GM18867 (cell line): Measurements from ENCODE around the gene HRNR.
"Not testable (repeated sequence)": the region's sequence is repeated elsewhere in the genome, so short reads cannot be mapped to it uniquely, and the experiment has no call there.

ENCODE experiments used
- ATAC-seq: cut with Tn5 transposase; IDR thresholded peaks from one replicate; pipeline ENCODE4 v1.9.1; 2021; ENCODE audit warnings: mild to moderate bottlenecking, moderate library complexity; ENCODE audit not compliant: unreplicated experiment

The HRNR gene

DNA sequence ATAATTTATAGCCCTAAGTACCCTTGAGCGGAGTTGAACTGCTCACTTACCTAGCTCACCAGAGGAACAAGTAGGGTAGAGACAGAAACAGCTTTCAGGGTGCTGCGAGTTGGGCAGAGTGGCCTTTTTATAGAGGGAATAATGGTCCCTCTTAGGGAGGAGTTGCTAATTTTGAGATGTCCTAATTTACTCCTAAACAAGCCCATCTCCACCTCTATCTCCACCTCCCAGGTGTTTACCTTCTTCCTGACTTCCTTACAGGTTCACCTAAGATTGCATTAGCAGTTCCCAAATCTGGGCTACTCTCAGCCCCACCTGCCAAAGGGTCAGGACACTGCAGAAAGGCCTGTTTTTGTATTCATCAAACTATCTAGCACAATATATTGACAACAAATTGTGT, at the start of gene HRNR:
Gene HRNR (minus strand): TSS at position 101 of the 400 bp plus-strand sequence. CDS start 940 bp downstream, outside the sequence.
- ATAC-seq: no peak

DNA sequence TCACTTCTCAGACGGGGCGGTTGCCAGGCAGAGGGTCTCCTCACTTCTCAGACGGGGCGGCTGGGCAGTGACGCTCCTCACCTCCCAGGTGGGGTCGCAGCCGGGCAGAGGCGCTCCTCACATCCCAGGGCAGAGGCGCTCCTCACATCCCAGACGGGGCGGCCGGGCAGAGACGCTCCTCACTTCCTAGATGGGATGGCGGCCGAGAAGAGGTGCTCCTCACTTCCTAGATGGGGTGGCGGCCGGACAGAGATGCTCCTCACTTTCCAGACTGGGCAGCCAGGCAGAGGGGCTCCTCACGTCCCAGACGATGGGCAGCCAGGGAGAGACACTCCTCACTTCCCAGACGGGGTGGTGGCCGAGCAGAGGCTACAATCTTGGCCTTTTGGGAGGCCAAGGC, 32.4 kb upstream of the HRNR start:
- not testable (repeated sequence) for ATAC-seq

DNA sequence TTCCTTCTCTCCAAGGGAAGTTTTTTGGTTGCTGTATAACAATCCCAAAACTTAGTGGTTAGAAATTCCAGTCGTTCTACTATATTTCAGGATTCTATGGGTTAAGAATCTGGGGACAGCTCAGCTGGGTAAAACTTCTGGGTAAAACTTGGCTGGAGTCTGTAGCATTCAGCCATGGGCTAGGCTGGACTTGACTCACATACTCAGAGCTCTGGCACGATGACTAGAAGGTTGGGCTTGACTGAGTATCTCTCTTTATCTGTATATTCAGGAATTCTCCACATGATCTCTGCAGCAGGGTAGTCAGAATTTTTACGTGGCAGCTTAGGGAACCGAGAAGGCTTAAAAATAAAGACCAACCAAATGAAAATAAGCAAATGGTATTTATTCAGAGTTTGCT, 28.2 kb upstream of the HRNR start:
- ATAC-seq: no peak

DNA sequence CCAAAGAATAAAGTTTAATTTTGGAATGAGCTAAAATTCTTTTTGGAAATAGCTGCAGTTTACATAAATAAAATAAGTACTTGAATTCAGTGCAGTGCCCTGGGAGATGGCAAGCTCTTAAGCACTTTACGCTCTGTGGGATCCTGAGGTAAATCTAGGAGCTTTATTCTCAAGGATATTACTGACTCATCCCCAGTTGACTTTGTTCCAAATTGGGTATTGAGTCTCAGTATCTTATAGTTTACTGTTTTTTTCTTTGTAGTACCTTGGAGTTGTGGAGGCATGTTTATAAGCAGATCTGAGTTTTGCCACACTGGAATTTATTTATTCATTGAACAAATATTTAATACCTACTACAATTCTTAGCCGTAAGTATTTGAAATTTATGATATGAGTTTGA, 27.4 kb upstream of the HRNR start:
- no peak for ATAC-seq

DNA sequence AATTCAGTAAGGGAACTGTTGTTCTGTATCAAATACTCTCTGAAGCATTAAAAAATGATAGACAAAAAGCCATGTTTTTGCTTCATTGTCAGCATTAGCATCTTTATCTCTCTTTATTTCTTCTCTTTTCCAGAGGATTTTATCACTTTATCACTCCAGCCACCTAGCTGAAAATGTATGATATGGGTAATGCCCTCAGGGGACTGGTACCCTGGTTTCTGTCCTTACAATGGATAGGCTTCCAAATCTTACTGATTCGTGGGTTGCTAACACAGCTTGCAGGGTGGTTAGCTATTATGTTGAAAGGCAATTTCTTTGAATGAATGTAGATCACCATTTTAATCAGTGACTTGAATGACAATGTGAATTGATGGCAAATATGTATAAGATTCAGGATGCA, 23.3 kb upstream of the HRNR start:
- ATAC-seq: no peak

DNA sequence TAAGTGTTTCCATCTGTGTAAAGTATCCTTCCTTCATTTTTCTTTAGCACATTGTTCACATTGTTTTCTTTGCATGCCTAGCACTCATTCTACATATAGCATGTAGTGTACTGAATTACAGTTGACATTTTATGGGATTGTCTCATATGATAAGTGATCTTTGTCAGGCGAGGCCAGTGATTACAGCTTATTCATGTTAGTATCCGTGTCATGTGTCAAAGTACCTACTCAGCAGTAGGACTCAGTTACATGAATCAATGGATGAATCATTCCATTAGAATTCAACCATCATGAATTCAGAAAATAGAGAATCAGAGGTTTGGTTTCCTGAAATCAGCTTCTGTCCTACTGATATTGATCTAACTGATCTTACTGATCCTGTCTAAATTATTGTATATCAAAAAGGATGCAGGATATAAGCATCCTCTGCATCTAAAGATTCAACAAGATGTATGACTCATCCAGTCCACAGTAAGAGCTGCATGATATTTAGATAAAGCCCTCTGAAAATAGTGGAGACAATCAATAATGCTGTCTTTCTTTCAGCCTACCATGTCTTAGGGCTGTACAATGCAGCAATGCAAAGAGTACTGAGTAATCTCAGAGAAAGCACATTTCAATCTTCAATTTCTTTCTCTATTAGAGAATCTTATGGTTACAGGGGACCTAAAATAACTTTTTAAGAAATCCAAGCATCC, 20.7 kb upstream of the HRNR start:
- ATAC-seq: no peak

DNA sequence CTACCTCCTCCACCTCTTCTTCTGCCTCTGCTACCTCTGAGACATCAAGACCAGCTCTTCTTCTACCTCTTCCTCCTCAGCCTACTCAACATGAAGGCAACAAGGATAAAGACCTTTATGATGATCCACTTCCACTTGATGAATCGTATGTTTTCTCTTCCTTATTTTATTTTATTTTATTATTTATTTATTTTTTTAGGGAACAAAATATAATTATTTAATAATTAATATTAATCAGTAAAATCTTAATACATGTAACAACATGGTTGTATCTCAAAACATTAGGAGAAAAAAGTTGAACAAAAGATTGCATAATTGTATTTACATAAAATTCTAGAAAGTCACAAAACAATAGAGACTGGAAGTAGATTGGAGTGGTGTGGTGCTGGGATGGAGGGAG, 13.1 kb upstream of the HRNR start:
- ATAC-seq: no peak

DNA sequence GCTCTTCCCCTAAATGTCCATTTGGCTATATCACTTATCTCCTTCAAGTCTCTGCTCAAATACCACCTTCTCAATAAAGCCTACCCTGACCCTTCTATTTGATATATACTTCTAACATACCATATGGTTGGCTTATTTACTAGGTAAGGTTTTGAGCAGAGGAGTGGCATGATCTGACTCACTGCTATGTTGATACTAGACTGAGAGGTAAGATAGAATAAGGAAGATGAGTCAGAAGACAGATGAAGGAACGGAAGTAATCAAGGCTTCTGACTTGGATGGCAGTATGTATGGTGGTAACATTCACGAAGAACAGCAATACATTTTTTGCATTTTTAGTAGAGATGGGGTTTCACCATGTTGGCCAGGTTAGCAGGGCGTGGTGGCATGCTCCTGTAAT, 4.8 kb upstream of the HRNR start:
- no peak for ATAC-seq

DNA sequence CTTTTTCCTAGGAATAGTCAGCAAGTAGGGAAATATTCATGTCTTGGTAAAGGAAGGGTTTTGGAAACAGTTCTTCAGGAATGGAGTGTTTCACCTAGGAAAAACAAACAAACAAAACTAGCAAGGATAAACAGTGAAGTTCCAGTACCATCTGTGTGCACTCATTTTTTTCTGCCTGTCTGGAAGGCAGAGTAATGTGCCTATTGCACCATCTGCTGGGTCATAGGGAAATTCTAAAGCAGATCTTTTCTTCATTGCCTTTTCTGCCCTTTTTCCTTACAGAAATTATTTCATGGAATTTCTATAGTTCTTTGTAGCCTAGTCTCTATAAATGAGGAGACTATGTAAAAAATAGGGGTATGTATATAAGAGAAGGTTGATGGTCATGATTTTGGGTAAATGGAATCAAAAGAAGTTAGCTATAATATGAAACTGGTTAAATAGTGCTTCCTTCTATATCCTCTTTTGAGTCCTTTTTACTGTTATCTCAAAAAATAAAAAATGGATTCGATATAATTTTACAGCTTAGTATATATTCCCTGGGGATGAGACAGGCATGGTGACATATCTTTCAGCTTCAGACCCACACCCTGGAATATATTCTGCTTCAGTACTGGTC, 3.4 kb upstream of the HRNR start:
- no peak for ATAC-seq

DNA sequence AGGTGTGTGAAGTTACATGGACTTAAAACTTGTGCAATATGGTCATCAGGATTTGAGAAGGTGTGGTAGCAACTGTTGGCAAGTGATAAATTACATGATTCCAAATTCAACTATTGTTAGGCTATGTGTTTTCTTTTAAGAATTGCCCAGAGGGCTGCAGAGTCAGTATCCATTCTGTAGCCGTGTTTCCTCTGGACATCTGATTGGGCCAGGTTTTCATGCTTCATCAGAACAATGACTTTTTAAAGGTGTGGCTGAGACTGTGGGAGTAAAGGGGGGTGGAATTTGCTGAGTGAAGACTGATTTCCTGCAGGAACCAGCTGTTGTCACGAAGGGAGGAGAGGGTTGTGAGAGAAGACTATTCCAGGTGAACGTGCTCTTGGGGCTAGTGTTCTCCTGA, 1.7 kb upstream of the HRNR start:
- ATAC-seq: no peak

DNA sequence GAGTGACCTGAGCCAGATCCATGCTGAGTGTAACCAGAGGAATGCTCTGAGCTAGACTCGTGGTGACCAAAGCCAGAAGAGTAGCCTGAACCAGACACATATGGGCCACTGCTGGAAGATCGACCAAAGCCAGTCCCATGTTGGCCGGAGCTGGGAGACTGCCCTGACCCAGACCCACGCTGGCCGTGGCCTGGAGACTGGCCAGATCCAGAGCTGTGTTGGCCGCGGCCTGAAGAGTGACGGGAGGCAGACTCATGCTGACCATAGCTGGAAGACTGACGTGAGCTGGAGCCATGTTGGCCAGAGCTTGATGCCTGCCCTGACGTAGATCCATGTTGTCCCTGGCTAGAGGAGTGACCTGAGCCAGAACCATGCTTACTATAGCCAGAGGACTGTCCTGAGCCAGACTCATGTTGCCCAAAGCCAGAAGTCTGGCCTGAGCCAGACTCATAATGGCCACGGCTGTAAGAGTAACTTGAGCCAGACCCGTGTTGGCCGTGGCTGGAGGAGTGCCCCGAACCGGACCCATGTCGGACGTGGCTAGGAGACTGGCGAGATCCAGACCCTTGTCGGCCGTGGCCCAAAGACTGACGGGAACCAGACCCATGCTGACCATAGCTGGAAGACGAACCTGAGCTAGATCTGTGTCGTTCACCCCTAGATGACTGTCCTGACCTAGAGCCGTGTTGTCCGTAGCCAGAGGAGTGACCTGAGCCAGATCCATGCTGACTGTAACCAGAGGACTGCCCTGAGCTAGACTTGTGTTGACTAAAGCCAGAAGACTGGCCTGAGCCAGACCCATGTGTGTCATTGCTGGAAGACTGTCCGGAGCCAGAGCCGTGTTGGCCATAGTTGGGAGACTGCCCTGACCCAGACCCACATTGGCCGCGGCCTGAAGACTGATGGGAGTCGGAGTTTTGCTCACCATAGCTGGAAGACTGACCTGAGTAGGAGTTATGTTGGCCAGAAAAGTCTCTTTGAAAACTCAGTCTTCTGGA, 3.5 kb downstream of the HRNR start:
- ATAC-seq: no peak

DNA sequence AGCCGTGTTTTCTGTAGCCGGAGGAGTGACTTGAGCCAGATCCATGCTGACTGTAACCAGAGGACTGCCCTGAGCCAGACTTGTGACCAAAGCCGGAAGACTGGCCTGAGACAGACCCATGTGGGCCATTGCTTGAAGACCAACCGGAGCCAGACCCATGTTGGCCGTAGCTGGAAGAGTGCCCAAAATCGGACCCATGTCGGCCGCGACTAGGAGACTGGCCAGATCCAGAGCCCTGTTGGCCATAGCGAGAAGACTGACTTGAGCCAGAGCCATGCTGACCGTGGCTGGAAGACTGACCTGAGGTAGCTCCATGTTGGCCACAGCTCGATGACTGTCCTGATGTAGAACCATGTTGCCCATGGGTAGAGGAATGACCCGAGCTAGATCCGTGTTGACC, 4.6 kb downstream of the HRNR start:
- ATAC-seq: not testable (repeated sequence)

DNA sequence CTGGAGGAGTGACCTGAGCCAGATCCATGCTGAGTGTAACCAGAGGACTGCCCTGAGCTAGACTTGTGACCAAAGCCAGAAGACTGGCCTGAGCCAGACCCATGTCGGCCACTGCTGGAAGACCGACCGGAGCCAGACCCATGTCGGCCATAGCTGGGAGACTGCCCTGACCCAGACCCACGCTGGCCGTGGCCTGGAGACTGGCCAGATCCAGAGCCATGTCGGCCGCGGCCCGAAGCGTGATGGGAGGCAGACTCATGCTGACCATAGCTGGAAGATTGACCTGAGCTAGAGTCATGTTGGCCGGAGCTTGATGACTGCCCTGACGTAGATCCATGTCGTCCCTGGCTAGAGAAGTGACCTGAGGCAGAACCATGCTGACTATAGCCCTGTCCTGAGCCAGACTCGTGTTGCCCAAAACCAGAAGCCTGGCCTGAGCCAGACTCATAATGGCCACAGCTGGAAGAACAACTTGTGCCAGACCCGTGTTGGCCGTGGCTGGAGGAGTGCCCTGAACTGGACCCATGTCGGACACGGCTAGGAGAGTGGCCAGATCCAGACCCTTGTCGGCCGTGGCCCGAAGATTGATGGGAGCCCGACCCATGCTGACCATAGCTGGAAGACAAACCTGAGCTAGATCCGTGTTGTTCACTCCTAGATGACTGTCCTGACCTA, 5.1 kb downstream of the HRNR start:
- ATAC-seq: no peak

DNA sequence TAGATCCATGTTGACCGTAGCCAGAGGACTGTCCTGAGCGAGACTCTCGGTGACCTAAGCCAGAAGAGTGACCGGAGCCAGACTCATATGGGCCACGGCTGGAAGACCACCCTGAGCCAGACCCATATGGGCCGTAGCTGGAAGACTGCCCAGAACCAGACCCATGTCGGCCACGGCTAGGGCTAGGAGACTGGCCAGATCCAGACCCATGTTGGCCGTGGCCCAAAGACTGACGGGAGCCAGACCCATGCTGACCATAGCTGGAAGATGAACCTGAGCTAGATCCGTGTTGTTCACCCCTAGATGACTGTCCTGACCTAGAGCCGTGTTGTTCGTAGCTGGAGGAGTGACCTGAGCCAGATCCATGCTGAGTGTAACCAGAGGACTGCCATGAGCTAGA, 8.4 kb downstream of the HRNR start:
- ATAC-seq: not testable (repeated sequence)

DNA sequence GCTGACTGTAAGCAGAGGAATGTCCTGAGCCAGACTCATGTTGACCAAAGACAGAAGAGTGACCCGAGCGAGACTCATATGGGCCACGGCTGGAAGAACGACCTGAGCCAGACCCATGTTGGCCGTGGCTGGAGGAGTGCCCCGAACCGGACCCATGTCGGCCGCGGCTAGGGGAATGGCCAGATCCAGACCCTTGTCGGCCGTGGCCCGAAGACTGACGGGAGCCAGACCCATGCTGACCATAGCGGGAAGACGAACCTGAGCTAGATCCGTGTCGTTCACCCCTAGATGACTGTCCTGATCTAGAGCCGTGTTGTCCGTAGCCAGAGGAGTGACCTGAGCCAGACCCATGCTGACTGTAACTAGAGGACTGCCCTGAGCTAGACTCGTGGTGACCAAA, 9.1 kb downstream of the HRNR start:
- ATAC-seq: not testable (repeated sequence)

DNA sequence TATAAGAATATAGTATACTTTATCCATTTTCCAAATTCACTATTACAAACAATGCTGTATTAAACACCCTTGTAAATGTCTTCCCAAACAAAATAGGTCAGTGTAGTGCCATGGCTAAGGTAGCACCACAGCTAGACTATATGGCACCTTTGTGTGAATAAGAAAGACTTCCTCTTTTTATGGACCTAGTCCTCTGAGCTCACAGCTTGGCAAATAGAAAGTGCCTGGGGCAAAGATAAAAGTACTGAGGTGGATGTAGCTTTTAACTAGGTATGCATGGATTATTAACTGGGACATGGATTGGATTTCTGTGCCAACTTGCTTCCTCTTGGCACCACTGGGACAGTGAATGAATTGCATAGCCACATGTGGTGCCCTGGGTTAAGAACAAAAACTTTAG, 25.0 kb downstream of the HRNR start:
- ATAC-seq: no peak

DNA sequence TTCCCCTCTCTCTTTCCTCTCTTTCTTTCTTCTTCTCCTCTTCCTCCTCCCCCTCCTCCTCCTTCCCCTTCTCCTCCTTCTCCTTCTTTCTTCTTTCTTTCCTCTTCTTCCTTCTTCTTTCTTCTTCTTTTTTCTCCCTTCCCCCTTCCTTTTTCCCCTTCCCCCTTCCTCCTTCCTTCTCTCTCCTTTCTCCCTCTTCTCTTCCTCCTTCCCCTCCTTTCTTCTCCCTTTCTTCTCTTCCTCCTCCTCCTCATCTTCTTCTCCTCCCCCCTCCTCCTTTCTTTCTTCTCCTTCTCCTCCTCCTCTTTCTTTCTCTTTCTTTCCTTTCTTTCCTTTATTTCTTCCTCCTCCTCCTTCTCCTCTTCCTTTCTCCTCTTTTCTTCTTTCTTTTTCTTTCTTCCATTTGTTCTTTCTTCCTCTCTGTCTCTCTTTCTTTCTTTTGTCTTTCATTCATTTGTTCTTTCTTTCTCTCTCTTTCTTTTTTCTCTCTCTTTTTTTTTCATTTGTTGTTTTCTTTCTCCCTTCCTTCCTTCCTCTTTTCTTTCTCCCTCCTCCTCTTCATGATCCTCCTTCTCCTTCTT, 26.5 kb downstream of the HRNR start:
- ATAC-seq: no peak

DNA sequence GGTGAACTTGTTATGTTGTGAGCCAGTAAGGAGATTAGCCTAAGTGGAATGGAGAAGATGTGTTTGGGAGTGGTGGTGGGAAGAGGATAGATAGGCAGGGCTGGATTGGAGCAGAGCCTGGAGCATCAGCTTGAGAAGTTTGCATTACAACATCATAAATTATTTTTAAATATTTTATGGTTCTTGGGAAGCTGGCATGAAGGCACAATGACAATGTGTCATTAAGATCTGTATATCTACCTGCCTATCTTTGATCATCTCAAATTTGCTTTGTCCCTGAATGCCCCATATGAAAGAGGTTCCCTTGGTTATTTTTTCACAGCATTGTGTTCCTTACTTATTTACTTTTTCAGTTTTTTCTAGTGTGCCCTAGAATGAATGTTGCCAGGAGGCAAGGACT, 32.3 kb downstream of the HRNR start:
- ATAC-seq: no peak

DNA sequence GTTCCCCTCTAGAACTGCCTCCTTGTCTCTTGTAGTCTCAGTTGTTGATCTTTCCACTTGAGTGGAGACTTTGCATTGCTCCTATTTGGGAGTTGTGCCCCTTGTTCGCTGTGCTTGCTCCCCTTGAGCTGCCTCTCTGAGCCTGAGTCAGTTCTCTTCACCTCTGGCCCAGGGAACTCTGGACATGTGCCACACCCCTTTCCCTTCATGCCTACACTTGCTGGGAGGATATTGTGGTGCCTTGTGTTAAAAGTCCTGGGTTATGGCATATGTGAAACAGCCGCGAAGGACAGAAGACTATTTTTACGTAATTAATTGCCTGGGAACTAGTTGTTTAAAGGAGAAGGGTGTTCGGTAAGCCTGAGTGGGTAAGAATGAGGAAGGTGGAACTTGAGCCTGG, 32.7 kb downstream of the HRNR start:
- ATAC-seq: no peak

DNA sequence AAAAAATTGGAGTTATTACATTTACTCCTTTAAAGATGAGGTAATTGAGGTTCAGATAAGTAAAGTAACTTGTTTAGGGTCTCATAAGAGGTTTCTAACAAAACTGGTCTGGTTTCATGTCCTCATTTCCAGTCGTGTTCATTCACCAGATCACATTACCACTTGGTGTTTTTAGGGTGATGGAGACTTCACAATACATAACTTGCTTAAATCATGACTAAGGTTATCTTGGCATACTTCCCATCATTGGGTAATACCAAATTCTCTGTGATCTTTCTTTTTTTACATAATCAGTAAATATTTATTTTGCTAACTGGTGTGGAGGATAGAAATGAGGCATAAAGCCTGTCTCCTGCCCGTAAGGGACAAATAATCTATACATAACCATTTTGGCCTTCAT, 33.4 kb downstream of the HRNR start:
- ATAC-seq: no peak
